Thyroid gland (tissue), 4 donors: ENCODE data around the gene KCNRG.

Source experiments
- POLR2A ChIP-seq, 2 donors: fragments of 450-650 bp; IDR thresholded peaks; one replicate each; pipeline ENCODE4 v1.6.1; 2017; ENCODE audit warnings: antibody characterized with exemption in 2 of 2, mild to moderate bottlenecking in 2 of 2, moderate library complexity in 1 of 2
- TF ChIP-seq, protein P1 (sequence below), 6 experiments: fragments of 200-600 bp in 3 of 6; fragments of 450-650 bp in 3 of 6; sonication (generic) in 3 of 6; IDR thresholded peaks; one replicate each; pipeline ENCODE4 v1.5.1; 2016 to 2019; ENCODE audit warnings: antibody characterized with exemption in 6 of 6, mild to moderate bottlenecking in 2 of 6, inconsistent platforms in 1 of 6, moderate library complexity in 1 of 6

GRCh38 chr13:50012396-50013169, 2.7 kb upstream of the KCNRG start:
- TF ChIP-seq, protein P1, sequence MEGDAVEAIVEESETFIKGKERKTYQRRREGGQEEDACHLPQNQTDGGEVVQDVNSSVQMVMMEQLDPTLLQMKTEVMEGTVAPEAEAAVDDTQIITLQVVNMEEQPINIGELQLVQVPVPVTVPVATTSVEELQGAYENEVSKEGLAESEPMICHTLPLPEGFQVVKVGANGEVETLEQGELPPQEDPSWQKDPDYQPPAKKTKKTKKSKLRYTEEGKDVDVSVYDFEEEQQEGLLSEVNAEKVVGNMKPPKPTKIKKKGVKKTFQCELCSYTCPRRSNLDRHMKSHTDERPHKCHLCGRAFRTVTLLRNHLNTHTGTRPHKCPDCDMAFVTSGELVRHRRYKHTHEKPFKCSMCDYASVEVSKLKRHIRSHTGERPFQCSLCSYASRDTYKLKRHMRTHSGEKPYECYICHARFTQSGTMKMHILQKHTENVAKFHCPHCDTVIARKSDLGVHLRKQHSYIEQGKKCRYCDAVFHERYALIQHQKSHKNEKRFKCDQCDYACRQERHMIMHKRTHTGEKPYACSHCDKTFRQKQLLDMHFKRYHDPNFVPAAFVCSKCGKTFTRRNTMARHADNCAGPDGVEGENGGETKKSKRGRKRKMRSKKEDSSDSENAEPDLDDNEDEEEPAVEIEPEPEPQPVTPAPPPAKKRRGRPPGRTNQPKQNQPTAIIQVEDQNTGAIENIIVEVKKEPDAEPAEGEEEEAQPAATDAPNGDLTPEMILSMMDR (IDR thresholded peaks at IDR 0.05), result no peak
- no peak for TF ChIP-seq POLR2A (IDR thresholded peaks at IDR 0.05)
